ENCODE data around the gene PLA2G4F. TPM values are rescaled to one million over a fixed set of nuclear protein-coding genes. Genes with fewer than 3 reads are reported as not detected.

PLA2G4F gene
- polyA plus RNA-seq, 1 experiment, result not detected

DNA sequence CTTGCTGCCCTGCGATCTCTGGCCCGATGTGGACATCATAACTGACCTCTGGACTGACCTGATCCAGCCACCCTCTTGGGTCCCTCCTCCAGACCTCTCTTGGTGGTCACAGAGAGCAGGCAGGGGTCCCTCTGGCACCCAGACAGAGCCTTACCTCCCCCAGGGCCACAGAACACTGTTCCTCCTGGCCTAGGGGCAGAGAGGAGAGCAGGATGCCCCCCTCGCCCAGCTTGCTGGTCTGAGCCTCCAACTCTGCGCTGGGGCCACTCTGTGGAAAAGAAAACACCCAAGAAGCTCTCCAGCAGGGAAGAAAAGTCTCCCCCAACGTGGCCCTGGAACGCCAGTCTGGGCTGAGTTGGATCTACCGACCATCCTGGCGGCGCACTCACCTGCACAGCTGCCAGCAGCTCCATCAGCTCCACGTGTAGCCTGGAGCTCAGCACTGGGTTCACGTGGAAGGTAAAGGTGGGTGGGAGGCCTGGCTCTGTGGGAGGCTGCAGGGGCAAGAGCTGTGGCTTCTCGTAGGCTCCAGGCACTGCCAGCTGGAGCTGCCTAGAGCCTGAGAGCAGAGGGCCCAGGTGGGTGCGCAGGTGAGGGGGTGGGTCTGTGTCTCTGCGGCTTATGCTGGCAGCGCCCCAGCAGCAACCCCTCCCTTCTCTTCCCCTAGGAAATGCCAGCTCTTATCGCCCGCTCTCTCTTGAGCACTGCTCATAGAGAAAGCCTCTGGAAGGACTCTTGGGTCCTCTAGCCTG lies 6.0 kb downstream of the PLA2G4F start:
- TF ChIP-seq CTCF (IDR thresholded peaks at IDR 0.05; ENCODE audit: insufficient read depth, low read depth, low read length), result no peak
- no peak for DNase-seq (ENCODE audit: low read depth)
- CTCF ChIA-PET, result interaction anchor here (5.0 kb wide), 1 partner anchor 12 kb away, joined by 31 read pairs; no protein-coding TSS in a partner anchor
- H3K4me3 ChIP-seq (ENCODE audit: low read depth, low read length), result no peak overlapping the region
- H3K27me3 ChIP-seq (ENCODE audit: control insufficient read depth, insufficient read depth, low read length), result peaks cover 6% of the 10 kb centered on the region
- POLR2A ChIA-PET, result no interaction called here
- no peaks in the 10 kb centered on the region for H3K36me3 ChIP-seq (ENCODE audit: control insufficient read depth, insufficient read depth, low read length)

GRCh38 chr15:42149493-42150218 lies 6.8 kb downstream of the PLA2G4F start:
- DNase-seq (ENCODE audit: low read depth), result no peak
- Histone ChIP-seq H3K4me3 (ENCODE audit: low read depth, low read length) (no peak overlapping the region), H3K27me3 (ENCODE audit: control insufficient read depth, insufficient read depth, low read length) (peaks cover 6% of the 10 kb centered on the region), H3K36me3 (ENCODE audit: control insufficient read depth, insufficient read depth, low read length) (no peaks in the 10 kb centered on the region)
- no peak for TF ChIP-seq CTCF (IDR thresholded peaks at IDR 0.05; ENCODE audit: insufficient read depth, low read depth, low read length)
- ChIA-PET CTCF (interaction anchor here (5.0 kb wide), 1 partner anchor 11 kb away, joined by 31 read pairs; no protein-coding TSS in a partner anchor), POLR2A (no interaction called here)

DNA sequence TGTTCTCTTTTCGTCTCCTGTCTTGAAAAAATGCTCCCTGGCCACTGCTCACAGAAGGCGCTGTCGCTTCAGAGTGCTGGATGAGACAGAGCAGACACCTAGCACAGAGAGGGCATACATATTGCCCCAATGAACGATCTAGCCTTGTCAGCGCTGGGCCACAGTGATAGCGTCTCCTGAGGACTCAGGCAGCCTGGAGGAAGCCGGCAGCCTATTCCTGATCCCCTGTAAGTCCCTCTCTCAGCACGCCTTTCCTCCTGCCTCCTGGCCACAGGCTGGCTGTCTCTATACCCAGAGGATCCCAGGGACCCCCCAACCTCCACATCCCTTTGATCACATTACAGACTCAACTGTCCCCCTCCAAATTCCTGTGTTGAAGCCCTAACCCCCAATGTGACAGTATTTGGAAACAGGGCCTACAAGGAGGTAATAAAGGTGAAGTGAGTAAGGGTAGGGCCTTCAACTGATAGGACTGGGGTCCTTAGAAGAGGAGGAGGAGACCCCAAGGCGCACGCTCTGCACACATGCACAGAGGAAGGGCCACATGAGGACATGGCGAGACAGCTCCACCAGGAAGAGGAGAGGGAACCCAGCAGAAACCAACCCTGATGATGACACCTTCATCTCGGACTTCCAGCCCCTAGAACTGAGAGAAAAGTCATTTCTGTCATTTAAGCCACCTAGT lies 7.5 kb downstream of the PLA2G4F start:
- POLR2A ChIA-PET, result no interaction called here

GRCh38 chr15:42147431-42147735 lies 9.1 kb downstream of the PLA2G4F start:
- ChIA-PET POLR2A (interaction anchor here (0.7 kb wide), 1 partner anchor 13 kb away, joined by 3 read pairs; no protein-coding TSS in a partner anchor), CTCF (interaction anchor here (1.0 to 5.0 kb wide), 4 partner anchors 9 to 13 kb away, joined by 3 to 31 read pairs (median 4); partner anchors contain the start of gene PLA2G4F)

More for the DNA sequence above, 7.5 kb downstream of the PLA2G4F start:
- CTCF ChIA-PET, result interaction anchor here (0.9 to 5.0 kb wide), 2 partner anchors 11 to 81 kb away, joined by 3 to 31 read pairs; no protein-coding TSS in a partner anchor
- Histone ChIP-seq H3K27me3 (ENCODE audit: control insufficient read depth, insufficient read depth, low read length) (peaks cover 6% of the 10 kb centered on the region), H3K4me3 (ENCODE audit: low read depth, low read length) (no peak overlapping the region), H3K36me3 (ENCODE audit: control insufficient read depth, insufficient read depth, low read length) (no peaks in the 10 kb centered on the region)
- no peak for DNase-seq (ENCODE audit: low read depth)
- TF ChIP-seq CTCF (IDR thresholded peaks at IDR 0.05; ENCODE audit: insufficient read depth, low read depth, low read length), result no peak

More at GRCh38 chr15:42147431-42147735, 9.1 kb downstream of the PLA2G4F start:
- no peak for TF ChIP-seq CTCF (IDR thresholded peaks at IDR 0.05; ENCODE audit: insufficient read depth, low read depth, low read length)
- H3K27me3 ChIP-seq (ENCODE audit: control insufficient read depth, insufficient read depth, low read length), result peaks cover 6% of the 10 kb centered on the region
- DNase-seq (ENCODE audit: low read depth), result no peak
- no peak overlapping the region for H3K4me3 ChIP-seq (ENCODE audit: low read depth, low read length)
- no peaks in the 10 kb centered on the region for H3K36me3 ChIP-seq (ENCODE audit: control insufficient read depth, insufficient read depth, low read length)

Data from BJ (cell line).